Measurements from ENCODE around the gene RAG1.

Gene RAG1

GRCh38 chr11:36605221-36606216 lies 37.7 kb downstream of the RAG1 start:
- Histone ChIP-seq H3K27ac (ENCODE audit: insufficient read depth, low read length, poor library complexity, severe bottlenecking) (no peak overlapping the region), H3K36me3 (ENCODE audit: control insufficient read depth, insufficient read depth, low read length) (no peaks in the 10 kb centered on the region), H3K4me3 (ENCODE audit: insufficient read depth, low read depth, low read length, poor library complexity, severe bottlenecking) (no peak overlapping the region), H3K27me3 (replicated peaks; ENCODE audit: control insufficient read depth, insufficient read depth, low read length, poor library complexity, severe bottlenecking) (no peaks in the 10 kb centered on the region), H3K9me3 (ENCODE audit: control insufficient read depth, low read length) (no peaks in the 10 kb centered on the region), H3K4me1 (ENCODE audit: control insufficient read depth, insufficient read depth, low read length, poor library complexity, severe bottlenecking) (no peaks in the 10 kb centered on the region)
- no peak for DNase-seq

- H3K27me3 ChIP-seq (replicated peaks; ENCODE audit: control insufficient read depth, insufficient read depth, low read length, poor library complexity, severe bottlenecking), result no peaks in the 10 kb centered on the region
Observed at GRCh38 chr11:36608491-36609199, 40.8 kb downstream of the RAG1 start.

GRCh38 chr11:36609383-36609782 lies 41.6 kb downstream of the RAG1 start:
- H3K4me1 ChIP-seq (ENCODE audit: control insufficient read depth, insufficient read depth, low read length, poor library complexity, severe bottlenecking), result no peaks in the 10 kb centered on the region
- no peaks in the 10 kb centered on the region for H3K9me3 ChIP-seq (ENCODE audit: control insufficient read depth, low read length)
- no peaks in the 10 kb centered on the region for H3K27me3 ChIP-seq (replicated peaks; ENCODE audit: control insufficient read depth, insufficient read depth, low read length, poor library complexity, severe bottlenecking)
- no peak overlapping the region for H3K27ac ChIP-seq (ENCODE audit: insufficient read depth, low read length, poor library complexity, severe bottlenecking)
- H3K4me3 ChIP-seq (ENCODE audit: insufficient read depth, low read depth, low read length, poor library complexity, severe bottlenecking), result no peak overlapping the region
- H3K36me3 ChIP-seq (ENCODE audit: control insufficient read depth, insufficient read depth, low read length), result no peaks in the 10 kb centered on the region
- no peak for DNase-seq

More at GRCh38 chr11:36608491-36609199, 40.8 kb downstream of the RAG1 start:
- no peaks in the 10 kb centered on the region for H3K36me3 ChIP-seq (ENCODE audit: control insufficient read depth, insufficient read depth, low read length)
- H3K27ac ChIP-seq (ENCODE audit: insufficient read depth, low read length, poor library complexity, severe bottlenecking), result no peak overlapping the region
- no peaks in the 10 kb centered on the region for H3K9me3 ChIP-seq (ENCODE audit: control insufficient read depth, low read length)
- H3K4me3 ChIP-seq (ENCODE audit: insufficient read depth, low read depth, low read length, poor library complexity, severe bottlenecking), result no peak overlapping the region
- no peak for DNase-seq
- no peaks in the 10 kb centered on the region for H3K4me1 ChIP-seq (ENCODE audit: control insufficient read depth, insufficient read depth, low read length, poor library complexity, severe bottlenecking)

- Histone ChIP-seq H3K4me3 (ENCODE audit: insufficient read depth, low read depth, low read length, poor library complexity, severe bottlenecking) (no peak overlapping the region), H3K27me3 (replicated peaks; ENCODE audit: control insufficient read depth, insufficient read depth, low read length, poor library complexity, severe bottlenecking) (no peaks in the 10 kb centered on the region), H3K27ac (ENCODE audit: insufficient read depth, low read length, poor library complexity, severe bottlenecking) (no peak overlapping the region), H3K36me3 (ENCODE audit: control insufficient read depth, insufficient read depth, low read length) (no peaks in the 10 kb centered on the region), H3K4me1 (ENCODE audit: control insufficient read depth, insufficient read depth, low read length, poor library complexity, severe bottlenecking) (no peaks in the 10 kb centered on the region), H3K9me3 (ENCODE audit: control insufficient read depth, low read length) (no peaks in the 10 kb centered on the region)
- DNase-seq, result no peak
Observed at GRCh38 chr11:36615826-36616225, 48.0 kb downstream of the RAG1 start.

- H3K36me3 ChIP-seq (ENCODE audit: control insufficient read depth, insufficient read depth, low read length), result no peaks in the 10 kb centered on the region
- H3K4me3 ChIP-seq (ENCODE audit: insufficient read depth, low read depth, low read length, poor library complexity, severe bottlenecking), result no peak overlapping the region
- H3K4me1 ChIP-seq (ENCODE audit: control insufficient read depth, insufficient read depth, low read length, poor library complexity, severe bottlenecking), result no peaks in the 10 kb centered on the region
- no peak for DNase-seq
- no peak overlapping the region for H3K27ac ChIP-seq (ENCODE audit: insufficient read depth, low read length, poor library complexity, severe bottlenecking)
- no peaks in the 10 kb centered on the region for H3K9me3 ChIP-seq (ENCODE audit: control insufficient read depth, low read length)
- no peaks in the 10 kb centered on the region for H3K27me3 ChIP-seq (replicated peaks; ENCODE audit: control insufficient read depth, insufficient read depth, low read length, poor library complexity, severe bottlenecking)
Observed at GRCh38 chr11:36617543-36618362, 49.9 kb downstream of the RAG1 start.

- no peaks in the 10 kb centered on the region for H3K36me3 ChIP-seq (ENCODE audit: control insufficient read depth, insufficient read depth, low read length)
- H3K27ac ChIP-seq (ENCODE audit: insufficient read depth, low read length, poor library complexity, severe bottlenecking), result no peak overlapping the region
- H3K4me3 ChIP-seq (ENCODE audit: insufficient read depth, low read depth, low read length, poor library complexity, severe bottlenecking), result no peak overlapping the region
- no peaks in the 10 kb centered on the region for H3K9me3 ChIP-seq (ENCODE audit: control insufficient read depth, low read length)
- H3K4me1 ChIP-seq (ENCODE audit: control insufficient read depth, insufficient read depth, low read length, poor library complexity, severe bottlenecking), result no peaks in the 10 kb centered on the region
- no peaks in the 10 kb centered on the region for H3K27me3 ChIP-seq (replicated peaks; ENCODE audit: control insufficient read depth, insufficient read depth, low read length, poor library complexity, severe bottlenecking)
- DNase-seq, result no peak
Observed at GRCh38 chr11:36618363-36619047, 50.7 kb downstream of the RAG1 start.

- Histone ChIP-seq H3K36me3 (ENCODE audit: control insufficient read depth, insufficient read depth, low read length) (no peaks in the 10 kb centered on the region), H3K27ac (ENCODE audit: insufficient read depth, low read length, poor library complexity, severe bottlenecking) (no peak overlapping the region), H3K4me1 (ENCODE audit: control insufficient read depth, insufficient read depth, low read length, poor library complexity, severe bottlenecking) (no peaks in the 10 kb centered on the region), H3K4me3 (ENCODE audit: insufficient read depth, low read depth, low read length, poor library complexity, severe bottlenecking) (no peak overlapping the region), H3K9me3 (ENCODE audit: control insufficient read depth, low read length) (no peaks in the 10 kb centered on the region), H3K27me3 (replicated peaks; ENCODE audit: control insufficient read depth, insufficient read depth, low read length, poor library complexity, severe bottlenecking) (no peaks in the 10 kb centered on the region)
- DNase-seq, result no peak
Observed at GRCh38 chr11:36619502-36619901, 51.7 kb downstream of the RAG1 start.

- Histone ChIP-seq H3K36me3 (ENCODE audit: control insufficient read depth, insufficient read depth, low read length) (no peaks in the 10 kb centered on the region), H3K4me3 (ENCODE audit: insufficient read depth, low read depth, low read length, poor library complexity, severe bottlenecking) (no peak overlapping the region), H3K9me3 (ENCODE audit: control insufficient read depth, low read length) (no peaks in the 10 kb centered on the region), H3K4me1 (ENCODE audit: control insufficient read depth, insufficient read depth, low read length, poor library complexity, severe bottlenecking) (no peaks in the 10 kb centered on the region), H3K27me3 (replicated peaks; ENCODE audit: control insufficient read depth, insufficient read depth, low read length, poor library complexity, severe bottlenecking) (no peaks in the 10 kb centered on the region), H3K27ac (ENCODE audit: insufficient read depth, low read length, poor library complexity, severe bottlenecking) (no peak overlapping the region)
- no peak for DNase-seq
Observed at GRCh38 chr11:36620246-36620645, 52.4 kb downstream of the RAG1 start.

- no peak for DNase-seq
- H3K36me3 ChIP-seq (ENCODE audit: control insufficient read depth, insufficient read depth, low read length), result no peaks in the 10 kb centered on the region
- no peaks in the 10 kb centered on the region for H3K9me3 ChIP-seq (ENCODE audit: control insufficient read depth, low read length)
- H3K27ac ChIP-seq (ENCODE audit: insufficient read depth, low read length, poor library complexity, severe bottlenecking), result no peak overlapping the region
- H3K27me3 ChIP-seq (replicated peaks; ENCODE audit: control insufficient read depth, insufficient read depth, low read length, poor library complexity, severe bottlenecking), result no peaks in the 10 kb centered on the region
- H3K4me3 ChIP-seq (ENCODE audit: insufficient read depth, low read depth, low read length, poor library complexity, severe bottlenecking), result no peak overlapping the region
- no peaks in the 10 kb centered on the region for H3K4me1 ChIP-seq (ENCODE audit: control insufficient read depth, insufficient read depth, low read length, poor library complexity, severe bottlenecking)
Observed at GRCh38 chr11:36622431-36623136, 54.8 kb downstream of the RAG1 start.
